HTR-8/SVneo (cell line): ENCODE results near the gene ZNF556.

ENCODE experiments used
- DNase-seq: peaks from one replicate; pipeline ENCODE4 v3.0.0; 2011; ENCODE audit warnings: low spot score, mixed read lengths; ENCODE audit not compliant: insufficient read length
- FAIRE-seq: peaks from 2 replicates; lab custom pipeline; 2011; peaks lifted over from hg19 to GRCh38; lab: Jason Lieb, UNC

Gene ZNF556

GRCh38 chr19:2867025-2867991 is at the start of gene ZNF556:
TSS of gene ZNF556 (plus strand) at chr19:2867335. CDS start at chr19:2867422, 87 bp downstream.
- no peak for FAIRE-seq
- peak; percentile 78 for DNase-seq

- peak; percentile 49 for FAIRE-seq
- peak; percentile 92 for DNase-seq
These were observed 47.5 kb upstream of the ZNF556 start, which contains the start of gene ZNF554 for GRCh38 chr19:2819540-2820111. TSS of gene ZNF554 (plus strand) at chr19:2819868. CDS start at chr19:2820072, 204 bp downstream.

DNA sequence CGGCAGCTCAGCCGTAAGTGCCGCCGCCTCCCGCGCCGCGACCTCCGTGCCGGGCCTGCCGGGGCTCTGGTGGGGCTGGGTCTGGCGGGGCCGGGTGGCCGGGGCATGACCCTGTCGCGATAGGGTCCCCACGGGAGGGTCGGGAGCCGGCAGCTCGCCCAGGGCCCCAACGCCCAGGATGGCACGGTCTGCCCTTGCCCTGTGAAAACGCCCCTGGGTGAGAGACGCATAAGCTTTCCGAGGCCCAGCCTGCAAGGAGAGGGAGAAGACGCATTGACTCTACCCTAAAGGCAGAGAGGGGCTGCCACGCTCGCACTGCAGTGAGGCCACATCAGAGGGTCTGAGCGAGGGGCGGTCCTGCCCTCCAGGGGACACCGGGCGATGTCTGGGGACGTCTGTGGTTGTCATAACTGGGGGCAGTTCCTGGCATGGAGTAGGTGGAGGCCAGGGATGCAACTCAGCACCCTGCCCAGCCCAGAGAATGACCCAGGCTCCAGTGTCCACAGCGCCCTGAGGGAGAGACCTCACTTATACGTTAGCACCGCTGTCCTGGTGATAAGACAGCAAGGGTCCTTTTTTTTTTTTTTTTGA is 46.9 kb upstream of the ZNF556 start:
- DNase-seq = peak; percentile 13
- FAIRE-seq = no peak

- FAIRE-seq (no peak), DNase-seq (no peak)
These were observed 44.3 kb upstream of the ZNF556 start for GRCh38 chr19:2822846-2823245.

- DNase-seq = no peak
These were observed 43.5 kb upstream of the ZNF556 start for GRCh38 chr19:2823646-2824045.

GRCh38 chr19:2824129-2824528 is 43.0 kb upstream of the ZNF556 start:
- FAIRE-seq = no peak
- no peak for DNase-seq

More at GRCh38 chr19:2823646-2824045, 43.5 kb upstream of the ZNF556 start:
- no peak for FAIRE-seq

GRCh38 chr19:2827022-2827421 is 40.1 kb upstream of the ZNF556 start:
- DNase-seq (no peak), FAIRE-seq (no peak)

DNA sequence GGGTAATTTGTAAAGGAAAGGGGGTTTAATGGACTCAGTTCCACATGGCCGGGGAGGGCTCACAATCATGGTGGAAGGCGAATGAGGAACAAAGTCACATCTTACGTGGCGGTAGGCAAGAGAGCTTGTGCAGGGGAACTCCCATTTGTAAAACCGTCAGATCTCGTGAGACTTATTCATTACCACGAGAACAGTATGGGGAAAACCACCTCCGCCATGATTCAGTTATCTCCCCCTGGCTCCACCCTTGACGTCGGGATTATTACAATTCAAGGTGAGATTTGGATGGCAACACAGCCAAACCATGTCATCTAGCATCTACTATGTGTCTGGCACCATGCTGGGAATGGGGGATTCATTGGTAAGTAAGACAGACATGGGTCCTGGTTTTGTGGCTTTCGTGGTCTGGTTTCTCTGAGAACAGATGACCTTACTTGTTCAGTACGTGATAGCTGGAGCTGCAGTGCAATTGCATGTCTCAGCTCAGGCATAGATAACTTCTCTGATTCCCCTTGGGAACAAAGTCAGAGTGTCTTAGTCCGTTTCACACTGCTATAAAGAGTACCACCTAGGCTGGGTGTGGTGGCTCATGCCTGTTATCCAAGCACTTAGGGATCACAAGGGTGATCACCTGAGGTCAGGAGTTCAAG is 39.2 kb upstream of the ZNF556 start:
- DNase-seq (no peak), FAIRE-seq (no peak)

GRCh38 chr19:2834294-2834871 is 32.8 kb upstream of the ZNF556 start:
- FAIRE-seq (no peak), DNase-seq (no peak)

DNA sequence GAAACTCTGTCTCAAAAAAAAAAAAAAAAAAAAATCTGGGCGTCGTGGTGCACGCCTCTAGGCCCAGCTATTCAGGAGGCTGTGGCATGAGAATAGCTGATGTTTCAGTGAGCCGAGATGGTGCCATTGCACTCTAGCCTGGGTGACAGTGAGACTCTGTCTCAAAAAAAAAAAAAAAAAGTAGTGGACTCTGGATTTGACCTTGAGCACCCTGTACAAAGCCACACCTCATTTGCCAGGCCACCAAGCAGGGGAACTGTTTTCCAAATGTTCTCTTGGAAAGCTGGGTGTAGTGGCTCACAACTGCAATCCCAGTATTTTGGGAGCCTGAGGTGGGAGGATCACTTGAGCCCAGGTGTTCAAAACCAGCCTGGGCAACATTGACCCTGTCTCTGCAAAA is 29.7 kb upstream of the ZNF556 start:
- no peak for FAIRE-seq
- DNase-seq = no peak

DNA sequence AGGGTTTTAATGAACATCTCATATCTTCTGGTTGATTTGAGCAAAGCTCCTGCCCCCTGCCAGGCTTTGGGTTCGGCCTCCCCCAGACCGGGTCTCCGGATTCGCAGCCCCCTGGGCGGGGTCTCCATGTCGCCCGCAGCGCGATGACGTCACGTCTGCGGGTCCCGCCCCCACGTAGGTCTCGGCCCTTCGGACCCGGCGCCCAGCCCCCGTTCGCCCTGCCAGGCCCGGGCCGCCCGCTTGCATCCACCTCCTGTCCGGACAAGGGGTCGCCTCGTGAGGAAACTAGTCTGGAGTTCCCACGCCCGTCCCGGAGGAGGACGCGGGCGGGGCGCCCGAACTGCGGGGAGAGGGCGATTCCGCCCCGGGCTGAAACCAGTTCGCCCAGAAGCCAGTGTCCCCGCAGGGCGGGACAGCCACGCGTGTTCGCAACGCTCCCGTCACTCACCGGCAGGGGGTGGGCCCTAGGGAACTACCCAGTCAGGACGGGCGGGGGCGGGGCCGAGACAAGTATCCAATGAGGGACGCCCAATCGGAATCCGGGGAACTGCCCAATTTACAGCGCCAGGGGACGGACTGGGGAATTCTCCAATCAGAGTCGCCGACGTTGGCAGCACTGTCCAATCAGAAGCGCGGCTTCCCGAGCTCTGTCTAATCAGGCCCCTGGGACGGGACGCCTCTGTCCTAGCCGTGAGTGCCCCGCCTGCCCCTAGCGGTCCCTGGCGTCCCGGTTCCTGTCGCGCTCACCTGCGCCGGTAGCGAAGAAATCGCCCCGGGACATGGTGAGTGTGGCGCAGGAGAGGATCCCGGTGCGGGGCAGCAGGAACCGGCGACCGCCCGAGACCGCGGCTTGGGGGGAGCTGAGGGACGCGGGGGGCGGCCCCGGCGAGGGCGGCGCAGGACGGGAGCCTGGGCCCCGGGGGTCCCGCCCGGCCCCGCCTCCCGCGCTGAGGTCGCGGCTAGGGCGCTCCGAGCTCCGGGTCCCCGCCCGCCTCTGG is 26.0 kb upstream of the ZNF556 start, which contains the start of gene ZNF555:
Gene ZNF555 (plus strand): TSS at position 682 of the 998 bp plus-strand sequence. CDS start 98 bp downstream, at position 780.
- FAIRE-seq = peak; percentile 94

GRCh38 chr19:2841855-2842574 is 25.1 kb upstream of the ZNF556 start:
- DNase-seq = no peak
- no peak for FAIRE-seq

More for the DNA sequence above, 26.0 kb upstream of the ZNF556 start, which contains the start of gene ZNF555:
- DNase-seq = peak; percentile 97

DNA sequence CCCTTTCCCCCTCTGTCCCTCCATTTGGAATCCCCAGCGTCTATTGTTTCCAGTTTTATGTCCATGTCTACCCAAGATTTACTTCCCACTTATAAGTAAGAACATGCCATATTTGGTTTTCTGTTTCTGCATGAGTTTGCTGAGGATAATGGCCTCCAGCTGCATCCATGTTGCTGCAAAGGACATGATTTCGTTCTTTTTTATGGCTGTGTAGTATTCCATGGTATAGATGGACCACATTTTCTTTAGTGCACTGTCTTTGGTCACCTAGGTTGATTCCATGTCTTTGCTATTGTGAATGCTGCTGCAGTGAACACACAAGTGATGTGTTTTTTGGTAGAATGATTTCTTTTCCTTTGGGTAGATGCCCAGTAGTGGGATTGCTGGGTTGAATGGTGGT is 22.0 kb upstream of the ZNF556 start:
- FAIRE-seq (no peak), DNase-seq (no peak)

DNA sequence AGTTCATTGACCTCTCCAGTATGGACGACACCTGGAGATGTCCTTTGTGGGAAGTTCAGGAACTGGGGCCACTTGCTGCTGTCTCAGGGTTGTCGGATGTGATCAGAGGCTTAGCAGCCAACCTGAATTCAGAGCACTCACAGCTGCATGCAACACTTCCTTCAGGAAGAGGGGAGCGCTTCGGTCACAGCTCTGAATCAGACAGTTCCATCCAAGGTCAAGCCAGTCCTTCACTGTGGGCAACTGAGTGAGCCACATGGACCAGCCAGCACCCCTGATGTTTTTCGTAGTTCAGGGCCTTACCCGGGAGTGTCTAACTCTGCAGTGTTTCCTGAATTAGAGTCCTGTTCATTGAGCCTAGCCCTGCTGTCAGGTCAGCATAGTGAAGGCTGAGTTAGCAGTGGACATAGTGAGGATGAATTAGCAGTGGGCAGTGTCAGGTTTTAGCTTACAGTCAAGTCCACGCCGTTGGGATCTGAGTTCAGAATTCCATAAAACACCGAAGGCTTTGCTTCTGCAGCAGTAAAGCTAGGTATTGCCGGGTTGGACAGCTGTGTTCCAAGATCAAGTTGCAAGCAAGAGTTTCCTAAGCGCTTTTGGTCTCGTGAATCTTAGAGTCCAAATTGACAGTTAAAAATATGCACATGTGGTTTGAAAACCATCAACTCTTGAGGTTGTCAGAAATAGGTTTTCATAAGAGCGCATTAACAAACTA is 20.8 kb upstream of the ZNF556 start:
- DNase-seq (no peak), FAIRE-seq (no peak)

DNA sequence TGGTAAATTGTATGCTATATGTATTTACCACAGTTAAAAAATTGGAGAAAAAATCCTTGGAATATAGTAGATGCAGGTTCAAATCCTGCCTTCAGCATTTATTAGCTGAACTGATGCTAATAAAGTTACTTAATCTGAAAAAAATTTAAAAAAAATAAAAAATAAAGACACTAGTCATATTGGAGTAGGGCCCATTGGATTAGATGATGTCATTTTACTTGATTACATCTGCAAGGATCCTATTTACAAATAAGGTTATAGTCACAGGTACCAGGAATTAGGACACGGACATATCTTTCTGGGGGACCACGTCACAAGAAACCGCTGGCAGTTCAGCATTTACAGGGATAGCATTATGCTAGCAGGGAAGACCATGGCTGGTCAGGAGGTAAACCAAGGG is 19.6 kb upstream of the ZNF556 start:
- FAIRE-seq = no peak

DNA sequence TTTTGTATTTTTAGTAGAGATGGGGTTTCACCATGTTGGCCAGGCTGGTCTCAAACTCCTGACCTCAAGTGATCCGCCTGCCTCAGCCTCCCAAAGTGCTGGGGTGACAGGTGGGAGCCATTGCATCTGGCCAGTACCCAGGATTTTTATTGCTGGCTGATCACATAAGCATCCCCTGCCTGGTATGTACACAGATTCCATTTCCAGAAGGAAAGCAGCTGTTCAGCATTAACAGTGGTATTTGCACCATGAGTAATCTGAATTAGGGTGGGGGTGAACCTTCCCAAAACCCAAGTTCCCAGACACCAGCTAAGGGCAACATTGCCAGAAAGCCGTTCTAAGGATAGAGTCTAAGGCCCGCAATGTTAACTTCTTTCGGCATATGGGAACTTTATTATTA is 18.5 kb upstream of the ZNF556 start:
- FAIRE-seq (no peak), DNase-seq (no peak)

More for the DNA sequence above, 19.6 kb upstream of the ZNF556 start:
- DNase-seq = no peak

DNA sequence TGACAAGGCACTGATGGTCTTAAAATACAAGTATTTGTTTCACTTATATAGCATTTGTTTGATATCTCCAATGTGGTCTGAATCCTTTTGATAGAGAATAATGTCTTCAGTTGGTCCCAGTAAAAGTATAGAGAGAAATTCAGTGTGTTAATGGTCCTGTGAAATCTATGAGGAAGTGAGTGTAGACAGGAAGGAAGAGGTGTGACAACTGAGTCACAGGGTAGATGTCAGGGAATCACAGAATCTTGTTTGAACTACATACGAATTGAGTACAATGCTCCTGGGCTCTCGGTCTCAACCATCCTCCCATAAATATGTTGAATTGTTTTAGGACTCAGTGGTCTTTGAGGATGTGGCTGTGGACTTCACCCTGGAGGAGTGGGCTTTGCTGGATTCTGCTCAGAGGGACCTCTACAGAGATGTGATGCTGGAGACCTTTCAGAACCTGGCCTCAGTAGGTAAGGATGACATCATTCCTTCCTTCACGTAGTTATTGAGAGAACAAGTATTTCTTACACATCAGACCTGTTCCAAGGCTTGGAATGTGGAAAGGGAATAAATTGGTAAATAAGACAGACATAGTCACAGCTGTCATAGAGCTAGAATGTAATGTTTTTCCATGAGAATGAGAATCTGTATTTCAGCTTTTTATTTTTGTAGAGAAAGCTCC is 16.7 kb upstream of the ZNF556 start:
- DNase-seq (no peak), FAIRE-seq (no peak)
